Breast epithelium (tissue), 3 donors: ENCODE results near the gene CNST.

Source experiments
- CTCF ChIP-seq, 3 donors: fragments of 450-650 bp; IDR thresholded peaks; one replicate each; pipeline ENCODE4 v1.5.1; 2016 to 2017; ENCODE audit warnings: antibody characterized with exemption in 3 of 3, mild to moderate bottlenecking in 3 of 3, moderate library complexity in 3 of 3
- POLR2A ChIP-seq: fragments of 450-650 bp; IDR thresholded peaks from one replicate; pipeline ENCODE4 v1.6.1; 2016; ENCODE audit warnings: antibody characterized with exemption, mild to moderate bottlenecking, moderate library complexity
- POLR2AphosphoS5 ChIP-seq, 3 donors: sonication (generic); formaldehyde crosslinking; IDR thresholded peaks; one replicate each; pipeline ENCODE4 v1.6.1; 2017; ENCODE audit warnings: antibody characterized with exemption in 3 of 3

GRCh38 chr1:246691622-246692495 is 125.6 kb downstream of the CNST start:
- TF ChIP-seq CTCF (IDR thresholded peaks at IDR 0.05) = no peak
- no peak for TF ChIP-seq POLR2AphosphoS5 (IDR thresholded peaks at IDR 0.05)
- TF ChIP-seq POLR2A = no peak
